Measurements from ENCODE around the gene MRO.

DNA sequence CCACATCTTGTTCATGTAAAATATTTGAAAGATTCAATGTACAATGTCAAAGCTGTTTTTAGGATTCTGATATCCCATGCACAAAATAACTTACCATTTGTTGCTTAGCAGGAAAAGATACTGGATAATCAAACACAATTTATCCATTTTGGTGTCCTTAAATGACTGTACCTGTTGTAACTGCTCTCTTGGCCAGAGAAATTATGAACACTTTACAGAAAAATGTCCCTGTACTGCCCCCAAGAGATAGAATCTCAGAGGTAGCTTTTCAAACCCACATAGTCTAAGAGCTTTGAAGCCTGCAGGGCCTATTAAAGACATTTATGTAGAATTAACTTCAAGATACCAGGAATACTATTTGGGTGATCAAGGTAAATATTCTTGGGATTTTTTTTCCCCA, 46.9 kb upstream of the MRO start:
- TF ChIP-seq, protein P1, sequence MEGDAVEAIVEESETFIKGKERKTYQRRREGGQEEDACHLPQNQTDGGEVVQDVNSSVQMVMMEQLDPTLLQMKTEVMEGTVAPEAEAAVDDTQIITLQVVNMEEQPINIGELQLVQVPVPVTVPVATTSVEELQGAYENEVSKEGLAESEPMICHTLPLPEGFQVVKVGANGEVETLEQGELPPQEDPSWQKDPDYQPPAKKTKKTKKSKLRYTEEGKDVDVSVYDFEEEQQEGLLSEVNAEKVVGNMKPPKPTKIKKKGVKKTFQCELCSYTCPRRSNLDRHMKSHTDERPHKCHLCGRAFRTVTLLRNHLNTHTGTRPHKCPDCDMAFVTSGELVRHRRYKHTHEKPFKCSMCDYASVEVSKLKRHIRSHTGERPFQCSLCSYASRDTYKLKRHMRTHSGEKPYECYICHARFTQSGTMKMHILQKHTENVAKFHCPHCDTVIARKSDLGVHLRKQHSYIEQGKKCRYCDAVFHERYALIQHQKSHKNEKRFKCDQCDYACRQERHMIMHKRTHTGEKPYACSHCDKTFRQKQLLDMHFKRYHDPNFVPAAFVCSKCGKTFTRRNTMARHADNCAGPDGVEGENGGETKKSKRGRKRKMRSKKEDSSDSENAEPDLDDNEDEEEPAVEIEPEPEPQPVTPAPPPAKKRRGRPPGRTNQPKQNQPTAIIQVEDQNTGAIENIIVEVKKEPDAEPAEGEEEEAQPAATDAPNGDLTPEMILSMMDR (IDR thresholded peaks at IDR 0.05) = peak; percentile 50
- TF ChIP-seq RAD21 (IDR thresholded peaks at IDR 0.05; ENCODE audit: low read length) (peak; percentile 50), POLR2AphosphoS5 (IDR thresholded peaks at IDR 0.05; ENCODE audit: low read depth, low read length) (no peak), YY1 (IDR thresholded peaks at IDR 0.05; ENCODE audit: low read depth) (no peak), ELF1 (IDR thresholded peaks at IDR 0.05) (no peak), EP300 (IDR thresholded peaks at IDR 0.05; ENCODE audit: borderline replicate concordance in 1 of 2, low read depth in 1 of 2, low read length in 1 of 2) (no peak)
- TF ChIP-seq, protein P2, sequence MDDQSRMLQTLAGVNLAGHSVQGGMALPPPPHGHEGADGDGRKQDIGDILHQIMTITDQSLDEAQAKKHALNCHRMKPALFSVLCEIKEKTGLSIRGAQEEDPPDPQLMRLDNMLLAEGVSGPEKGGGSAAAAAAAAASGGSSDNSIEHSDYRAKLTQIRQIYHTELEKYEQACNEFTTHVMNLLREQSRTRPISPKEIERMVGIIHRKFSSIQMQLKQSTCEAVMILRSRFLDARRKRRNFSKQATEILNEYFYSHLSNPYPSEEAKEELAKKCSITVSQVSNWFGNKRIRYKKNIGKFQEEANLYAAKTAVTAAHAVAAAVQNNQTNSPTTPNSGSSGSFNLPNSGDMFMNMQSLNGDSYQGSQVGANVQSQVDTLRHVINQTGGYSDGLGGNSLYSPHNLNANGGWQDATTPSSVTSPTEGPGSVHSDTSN (IDR thresholded peaks at IDR 0.05) = no peak

Data from SK-N-SH (cell line).